Thyroid gland (tissue), 4 donors: ENCODE data around the gene SRBD1. TPM values are rescaled to one million over a fixed set of nuclear protein-coding genes. Genes with fewer than 3 reads are reported as not detected.

Experiments
- DNase-seq, 2 donors: peaks; one replicate each; pipeline ENCODE4 v3.0.0-alpha.2; 2019
- H3K27ac ChIP-seq, 3 donors: fragments of 200-600 bp; sonication (generic); 1 replicate in 2 of 3; 2 replicates in 1 of 3; pipeline ENCODE4 v1.5.1; 2016 to 2019; ENCODE audit warnings: mild to moderate bottlenecking in 1 of 3, moderate library complexity in 1 of 3
- H3K27me3 ChIP-seq: fragments of 200-600 bp; sonication (generic); one replicate; pipeline ENCODE4 v1.5.1; 2019
- H3K36me3 ChIP-seq, 2 donors: fragments of 200-600 bp; sonication (generic); one replicate each; pipeline ENCODE4 v1.5.1; 2016 to 2019
- H3K4me1 ChIP-seq, 2 donors: fragments of 200-600 bp; sonication (generic); one replicate each; pipeline ENCODE4 v1.5.1; 2017 to 2019
- H3K4me3 ChIP-seq, 3 donors: fragments of 200-600 bp; sonication (generic); replicated peaks in 1 of 3; 1 replicate in 2 of 3; 2 replicates in 1 of 3; pipeline ENCODE4 v1.5.1; 2016; ENCODE audit warnings: mild to moderate bottlenecking in 1 of 3
- H3K9me3 ChIP-seq: fragments of 200-600 bp; sonication (generic); one replicate; pipeline ENCODE4 v1.5.1; 2017
- CTCF ChIP-seq, 6 experiments: fragments of 200-600 bp in 3 of 6; fragments of 450-650 bp in 3 of 6; sonication (generic) in 3 of 6; IDR thresholded peaks; one replicate each; pipeline ENCODE4 v1.5.1; 2016 to 2019; ENCODE audit warnings: antibody characterized with exemption in 6 of 6, mild to moderate bottlenecking in 2 of 6, inconsistent platforms in 1 of 6, moderate library complexity in 1 of 6
- POLR2A ChIP-seq, 2 donors: fragments of 450-650 bp; IDR thresholded peaks; one replicate each; pipeline ENCODE4 v1.6.1; 2017; ENCODE audit warnings: antibody characterized with exemption in 2 of 2, mild to moderate bottlenecking in 2 of 2, moderate library complexity in 1 of 2
- WGBS, 2 donors: methylation state at CpG; one replicate each; pipeline ENCODE4 v1.1.5; 2017; 5-methylcytosine and 5-hydroxymethylcytosine counted together
- intact Hi-C: fragments of 100-400 bp; cut with DNase I; formaldehyde crosslinking; loops from one replicate; pipeline ENCODE4 v1.15.1; 2023
- total RNA-seq, 4 donors: library from RNA; depleted of rRNA; stranded (reverse); fragments of >200 nt; gene quantifications; one replicate each; pipeline ENCODE4 v1.2.3, GENCODE V29; 2016

The SRBD1 gene
- total RNA-seq, 4 donors from 2014 or later, result 23.1 to 33.3 (median 27.2) TPM

- 73% methylated on average over 8 of the region's 8 CpGs for WGBS, 2 donors
- no peak overlapping the region for H3K4me3 ChIP-seq
- H3K27ac ChIP-seq, result no peak overlapping the region
- H3K36me3 ChIP-seq, result no peaks in the 10 kb centered on the region
- TF ChIP-seq POLR2A (IDR thresholded peaks at IDR 0.05) (no peak), CTCF (IDR thresholded peaks at IDR 0.05) (no peak)
- H3K4me1 ChIP-seq, result no peaks in the 10 kb centered on the region
- DNase-seq, result no peak
- intact Hi-C loops, result no loop called here
- no peaks in the 10 kb centered on the region for H3K27me3 ChIP-seq
- no peaks in the 10 kb centered on the region for H3K9me3 ChIP-seq
Measured at GRCh38 chr2:45626387-45627221, 15.5 kb upstream of the SRBD1 start.

DNA sequence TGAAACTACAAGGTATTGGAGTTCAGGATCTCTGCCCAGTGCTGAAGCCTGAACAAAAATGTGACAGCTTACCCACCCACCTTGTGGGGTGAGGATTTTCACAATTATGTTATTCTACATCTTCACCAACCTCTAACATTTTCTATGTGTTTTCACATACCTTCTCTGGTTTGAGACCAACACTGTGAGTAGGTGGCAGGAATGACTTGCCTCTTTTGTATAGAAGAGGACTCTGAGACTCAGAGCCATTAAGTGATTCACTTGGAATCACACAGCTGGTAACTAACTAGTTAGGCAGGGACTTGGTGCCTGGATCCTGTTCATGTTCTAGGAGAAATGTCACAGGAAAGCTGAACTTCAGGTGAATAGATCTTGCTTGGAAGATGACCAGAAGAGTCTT, 14.8 kb upstream of the SRBD1 start:
- no peaks in the 10 kb centered on the region for H3K36me3 ChIP-seq
- intact Hi-C loops, result no loop called here
- H3K9me3 ChIP-seq, result no peaks in the 10 kb centered on the region
- H3K4me1 ChIP-seq, result no peaks in the 10 kb centered on the region
- H3K4me3 ChIP-seq, result no peak overlapping the region
- H3K27me3 ChIP-seq, result no peaks in the 10 kb centered on the region
- no peak for TF ChIP-seq CTCF (IDR thresholded peaks at IDR 0.05)
- H3K27ac ChIP-seq, result no peak overlapping the region
- DNase-seq, result no peak

DNA sequence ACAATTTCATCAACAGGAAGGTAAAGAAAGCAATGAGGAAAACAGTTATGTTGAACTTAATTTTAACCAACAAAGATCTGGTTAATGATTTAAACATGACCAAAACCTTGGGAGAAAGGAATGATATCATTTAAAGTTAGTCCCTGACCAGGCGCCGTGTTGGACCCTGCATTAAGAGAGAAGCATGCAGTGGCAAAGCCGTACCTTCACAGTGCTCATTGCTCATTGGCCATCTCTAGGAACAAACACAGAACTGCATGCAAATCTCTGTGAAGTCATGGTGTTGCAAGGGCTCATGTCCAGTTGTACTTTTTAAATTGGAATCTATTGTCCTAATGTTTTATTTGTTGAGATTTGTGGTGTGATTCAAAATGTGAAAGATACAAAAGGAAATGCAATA, 12.0 kb upstream of the SRBD1 start:
- intact Hi-C loops, result no loop called here

DNA sequence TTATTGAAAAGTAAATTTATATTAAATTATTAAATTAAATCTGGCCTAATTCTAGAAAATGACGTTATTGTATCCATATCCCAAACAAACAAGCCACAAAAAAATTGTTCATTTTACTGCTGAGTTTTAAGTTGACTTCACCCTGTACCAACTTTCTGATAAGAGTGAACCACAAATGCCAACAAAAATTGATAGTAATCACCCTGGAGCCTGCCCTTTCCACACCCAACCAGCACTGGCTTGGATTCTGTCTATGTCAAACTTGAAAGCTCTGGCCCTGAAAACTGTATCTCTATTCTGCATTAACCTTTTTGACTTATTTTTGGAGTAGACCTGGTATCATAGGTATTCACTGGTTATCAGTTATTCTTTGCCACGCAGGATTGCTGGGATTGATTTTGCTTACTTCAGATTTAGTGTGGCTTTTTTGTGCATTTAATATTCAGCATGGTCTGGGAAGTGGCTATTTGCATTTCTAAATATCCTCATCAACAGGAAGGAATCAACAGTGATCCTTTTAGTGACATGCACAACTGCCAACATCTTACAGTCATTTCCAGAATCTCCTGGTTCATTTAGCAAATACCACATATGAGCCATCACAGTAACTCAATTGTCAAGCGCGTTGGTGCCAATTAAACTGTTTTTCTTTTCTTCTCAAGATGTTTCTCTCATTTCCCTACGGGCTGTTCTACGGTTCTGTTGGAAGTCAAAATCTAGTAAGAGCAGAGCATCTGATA, 11.4 kb upstream of the SRBD1 start:
- Histone ChIP-seq H3K27me3 (no peaks in the 10 kb centered on the region), H3K27ac (no peak overlapping the region), H3K4me1 (no peaks in the 10 kb centered on the region), H3K9me3 (no peaks in the 10 kb centered on the region), H3K36me3 (no peaks in the 10 kb centered on the region), H3K4me3 (no peak overlapping the region)
- DNase-seq, result no peak
- intact Hi-C loops, result no loop called here
- 93 to 94% methylated on average over 6 of the region's 6 CpGs for WGBS, 2 donors
- TF ChIP-seq POLR2A (IDR thresholded peaks at IDR 0.05) (no peak), CTCF (IDR thresholded peaks at IDR 0.05) (no peak)

More for the DNA sequence above, 12.0 kb upstream of the SRBD1 start:
- DNase-seq, result no peak
- Histone ChIP-seq H3K4me1 (no peaks in the 10 kb centered on the region), H3K9me3 (no peaks in the 10 kb centered on the region), H3K36me3 (no peaks in the 10 kb centered on the region), H3K27me3 (no peaks in the 10 kb centered on the region), H3K27ac (no peak overlapping the region), H3K4me3 (no peak overlapping the region)
- whole genome bisulfite sequencing, 2 donors, result 78 to 89% methylated on average over 3 of the region's 3 CpGs
- TF ChIP-seq CTCF (IDR thresholded peaks at IDR 0.05) (no peak), POLR2A (IDR thresholded peaks at IDR 0.05) (no peak)

DNA sequence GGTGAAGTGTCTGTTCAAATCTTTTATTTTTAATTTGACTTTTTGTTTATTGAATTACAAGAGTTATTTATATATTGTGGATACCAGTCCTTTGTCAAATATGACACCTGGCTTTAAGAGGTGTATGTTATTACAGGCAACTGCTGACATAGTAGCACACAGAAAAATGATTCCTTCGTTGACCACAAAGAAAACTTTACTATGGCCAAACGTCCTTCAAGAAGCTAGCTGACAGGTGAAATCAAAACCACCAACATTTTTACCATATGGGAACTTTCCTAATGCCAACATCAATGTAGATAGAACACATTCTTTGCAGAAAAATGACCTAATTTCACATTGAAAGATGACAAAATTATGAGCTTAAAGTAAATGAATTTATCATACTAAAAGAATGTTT, 6.4 kb upstream of the SRBD1 start:
- H3K4me3 ChIP-seq, result no peak overlapping the region

More for the DNA sequence above, 6.4 kb upstream of the SRBD1 start:
- Histone ChIP-seq H3K4me1 (peaks cover 5 to 24% of the 10 kb centered on the region in 2 donors), H3K9me3 (no peaks in the 10 kb centered on the region), H3K27ac (no peak overlapping the region), H3K27me3 (no peaks in the 10 kb centered on the region), H3K36me3 (no peaks in the 10 kb centered on the region)
- TF ChIP-seq POLR2A (IDR thresholded peaks at IDR 0.05), result no peak
- intact Hi-C loops, result no loop called here
- DNase-seq, result no peak
- 56 to 63% methylated on average over 2 of the region's 2 CpGs for WGBS, 2 donors
